ENCODE data around the gene PHETA1.

DNA sequence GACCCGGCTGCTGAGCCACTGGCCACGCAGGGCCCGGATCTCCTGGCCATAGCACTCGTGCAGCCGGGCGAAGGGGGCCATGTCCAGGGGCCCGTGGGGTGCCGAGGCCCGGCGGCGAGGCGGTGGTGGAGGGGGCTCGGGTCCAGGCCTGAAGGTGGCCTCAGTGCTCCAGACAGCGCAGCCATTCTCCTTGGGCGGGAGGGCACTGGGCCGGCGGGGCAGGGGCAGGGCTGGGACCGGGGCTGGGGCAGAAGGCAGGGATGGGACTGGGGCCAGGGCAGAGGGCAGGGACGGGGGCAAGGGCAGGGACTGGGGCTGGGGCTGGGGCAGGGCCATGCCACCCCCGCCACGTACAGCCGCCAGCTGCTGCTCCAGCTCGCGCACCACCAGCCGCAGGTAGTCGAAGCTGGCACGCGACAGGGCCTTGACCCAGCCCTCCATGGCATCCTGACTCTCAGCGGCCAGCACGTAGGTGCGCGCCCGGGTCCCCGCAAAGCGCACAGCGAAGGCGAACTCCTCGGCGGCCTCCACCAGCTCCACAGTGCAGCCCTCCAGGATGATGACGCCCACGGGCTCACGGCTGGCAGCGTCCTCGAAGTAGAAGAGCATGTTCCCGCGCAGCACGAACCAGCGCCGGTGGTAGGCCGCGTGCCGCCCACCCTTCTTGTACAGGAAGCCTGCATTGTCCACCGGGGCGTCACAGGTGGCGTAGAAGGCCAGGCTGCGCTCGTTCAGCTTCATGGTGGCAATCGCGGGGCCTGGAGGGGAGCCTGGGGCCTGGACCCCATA lies 6.0 kb downstream of the PHETA1 start:
- TF ChIP-seq CTCF (IDR thresholded peaks at IDR 0.05) (no peak), POLR2A (IDR thresholded peaks at IDR 0.05) (no peak)

Measured in vagina (tissue), 2 donors.